HG02885 (cell line): ENCODE data around the gene SLC10A3.
A peak's percentile ranks its signal among the peaks of the same experiment; 100 is the strongest.

Source experiments
- ATAC-seq: cut with Tn5 transposase; IDR thresholded peaks from one replicate; pipeline ENCODE4 v1.9.1; 2021; ENCODE audit warnings: mild to moderate bottlenecking; ENCODE audit not compliant: unreplicated experiment, poor library complexity

Gene SLC10A3

GRCh38 chrX:154443992-154444754 is 46.3 kb downstream of the SLC10A3 start, which contains the start of gene FAM50A:
TSS of gene FAM50A (plus strand) at chrX:154444141. CDS start at chrX:154444236, 95 bp downstream.
- peak; percentile 75 for ATAC-seq

GRCh38 chrX:154443479-154443910 is 46.9 kb downstream of the SLC10A3 start:
- peak; percentile 3 for ATAC-seq

- ATAC-seq, result no peak
These were observed 48.3 kb downstream of the SLC10A3 start for GRCh38 chrX:154441984-154442707.

GRCh38 chrX:154441564-154441963 is 48.9 kb downstream of the SLC10A3 start:
- ATAC-seq, result no peak

GRCh38 chrX:154440623-154441357 is 49.6 kb downstream of the SLC10A3 start:
- no peak for ATAC-seq

GRCh38 chrX:154439841-154440240 is 50.6 kb downstream of the SLC10A3 start:
- no peak for ATAC-seq

GRCh38 chrX:154437971-154438893 is 52.2 kb downstream of the SLC10A3 start:
- no peak for ATAC-seq
